ENCODE data around the gene PMFBP1. TPM values are rescaled to one million over a fixed set of nuclear protein-coding genes. Genes with fewer than 3 reads are reported as not detected.
"Not testable (repeated sequence)": the region's sequence is repeated elsewhere in the genome, so short reads cannot be mapped to it uniquely, and the experiment has no call there.

The PMFBP1 gene
- polyA plus RNA-seq, 2 donors: 0.46 to 0.88 TPM

- Histone ChIP-seq H3K4me3 (ENCODE audit: low read depth in 1 of 2, low read length in 2 of 2) (no peak overlapping the region), H3K27ac (ENCODE audit: low read depth in 2 of 2, low read length in 1 of 2) (no peak overlapping the region), H3K36me3 (ENCODE audit: control insufficient read depth in 2 of 2, insufficient read depth in 2 of 2, low read length in 1 of 2) (peaks cover 8 to 16% of the 10 kb centered on the region in 2 donors), H3K4me1 (ENCODE audit: control insufficient read depth in 2 of 2, insufficient read depth in 2 of 2, low read length in 1 of 2) (peaks cover 0 to 1% of the 10 kb centered on the region in 2 donors), H3K27me3 (ENCODE audit: control insufficient read depth in 1 of 2, insufficient read depth in 2 of 2, low read length in 2 of 2) (no peaks in the 10 kb centered on the region), H3K9me3 (ENCODE audit: control insufficient read depth in 2 of 2, insufficient read depth in 1 of 2, low read depth in 1 of 2, low read length in 1 of 2) (peaks cover 0 to 10% of the 10 kb centered on the region in 2 donors)
- 49 to 64% methylated on average over 3 of the region's 3 CpGs for WGBS, 2 donors
These were observed 88.1 kb downstream of the PMFBP1 start for GRCh38 chr16:72083778-72084404.

GRCh38 chr16:72076991-72077706 is 94.8 kb downstream of the PMFBP1 start:
- WGBS, 2 donors: 96 to 97% methylated on average over 2 of the region's 5 CpGs
- H3K36me3 ChIP-seq (ENCODE audit: control insufficient read depth in 2 of 2, insufficient read depth in 2 of 2, low read length in 1 of 2): not testable (repeated sequence)

GRCh38 chr16:72075067-72075466 is 96.9 kb downstream of the PMFBP1 start:
- WGBS, 2 donors: 71 to 75% methylated on average over 2 of the region's 6 CpGs

More at GRCh38 chr16:72076991-72077706, 94.8 kb downstream of the PMFBP1 start:
- not testable (repeated sequence) for H3K4me1 ChIP-seq (ENCODE audit: control insufficient read depth in 2 of 2, insufficient read depth in 2 of 2, low read length in 1 of 2); H3K4me3 ChIP-seq (ENCODE audit: low read depth in 1 of 2, low read length in 2 of 2); H3K27ac ChIP-seq (ENCODE audit: low read depth in 2 of 2, low read length in 1 of 2); H3K9me3 ChIP-seq (ENCODE audit: control insufficient read depth in 2 of 2, insufficient read depth in 1 of 2, low read depth in 1 of 2, low read length in 1 of 2); H3K27me3 ChIP-seq (ENCODE audit: control insufficient read depth in 1 of 2, insufficient read depth in 2 of 2, low read length in 2 of 2)

GRCh38 chr16:72073560-72074230 is 98.3 kb downstream of the PMFBP1 start:
- H3K4me3 ChIP-seq (ENCODE audit: low read depth in 1 of 2, low read length in 2 of 2): no peak overlapping the region
- no peaks in the 10 kb centered on the region for H3K4me1 ChIP-seq (ENCODE audit: control insufficient read depth in 2 of 2, insufficient read depth in 2 of 2, low read length in 1 of 2)
- WGBS, 2 donors: 72 to 76% methylated on average over 8 of the region's 8 CpGs
- no peaks in the 10 kb centered on the region for H3K9me3 ChIP-seq (ENCODE audit: control insufficient read depth in 2 of 2, insufficient read depth in 1 of 2, low read depth in 1 of 2, low read length in 1 of 2)
- H3K27ac ChIP-seq (ENCODE audit: low read depth in 2 of 2, low read length in 1 of 2): no peak overlapping the region
- no peaks in the 10 kb centered on the region for H3K27me3 ChIP-seq (ENCODE audit: control insufficient read depth in 1 of 2, insufficient read depth in 2 of 2, low read length in 2 of 2)
- H3K36me3 ChIP-seq (ENCODE audit: control insufficient read depth in 2 of 2, insufficient read depth in 2 of 2, low read length in 1 of 2): peaks cover 2 to 6% of the 10 kb centered on the region in 2 donors

More at GRCh38 chr16:72075067-72075466, 96.9 kb downstream of the PMFBP1 start:
- not testable (repeated sequence) for H3K4me3 ChIP-seq (ENCODE audit: low read depth in 1 of 2, low read length in 2 of 2); H3K36me3 ChIP-seq (ENCODE audit: control insufficient read depth in 2 of 2, insufficient read depth in 2 of 2, low read length in 1 of 2); H3K9me3 ChIP-seq (ENCODE audit: control insufficient read depth in 2 of 2, insufficient read depth in 1 of 2, low read depth in 1 of 2, low read length in 1 of 2); H3K27ac ChIP-seq (ENCODE audit: low read depth in 2 of 2, low read length in 1 of 2); H3K4me1 ChIP-seq (ENCODE audit: control insufficient read depth in 2 of 2, insufficient read depth in 2 of 2, low read length in 1 of 2); H3K27me3 ChIP-seq (ENCODE audit: control insufficient read depth in 1 of 2, insufficient read depth in 2 of 2, low read length in 2 of 2)

- H3K4me1 ChIP-seq (ENCODE audit: control insufficient read depth in 2 of 2, insufficient read depth in 2 of 2, low read length in 1 of 2): no peaks in the 10 kb centered on the region
- H3K4me3 ChIP-seq (ENCODE audit: low read depth in 1 of 2, low read length in 2 of 2): no peak overlapping the region
- H3K9me3 ChIP-seq (ENCODE audit: control insufficient read depth in 2 of 2, insufficient read depth in 1 of 2, low read depth in 1 of 2, low read length in 1 of 2): no peaks in the 10 kb centered on the region
- peaks cover 0 to 3% of the 10 kb centered on the region in 2 donors for H3K36me3 ChIP-seq (ENCODE audit: control insufficient read depth in 2 of 2, insufficient read depth in 2 of 2, low read length in 1 of 2)
- H3K27me3 ChIP-seq (ENCODE audit: control insufficient read depth in 1 of 2, insufficient read depth in 2 of 2, low read length in 2 of 2): no peaks in the 10 kb centered on the region
- 45 to 59% methylated on average over 12 of the region's 12 CpGs for WGBS, 2 donors
- H3K27ac ChIP-seq (ENCODE audit: low read depth in 2 of 2, low read length in 1 of 2): no peak overlapping the region
These were observed 99.2 kb downstream of the PMFBP1 start for GRCh38 chr16:72072514-72073342.

Other genes with a start within 250 kb of the PMFBP1 start
- under 1 TPM in 1 of 2 donors, not detected in 1; 0.01 TPM for gene PKD1L3, start 171.8 kb downstream of the PMFBP1 start, polyA plus RNA-seq
- 1 to 10 TPM; 3.1 to 5.6 TPM for gene DHODH, start 163.4 kb downstream of the PMFBP1 start, polyA plus RNA-seq
- gene HP, start 117.7 kb downstream of the PMFBP1 start, polyA plus RNA-seq: under 1 TPM; 0.27 to 0.29 TPM
- gene HPR, start 108.9 kb downstream of the PMFBP1 start, polyA plus RNA-seq: under 1 TPM; 0.14 to 0.16 TPM
- gene TXNL4B, start 78.5 kb downstream of the PMFBP1 start, polyA plus RNA-seq: 1 to 10 TPM; 4.5 to 6.0 TPM
- gene DHX38, start 78.3 kb downstream of the PMFBP1 start, polyA plus RNA-seq: 10 to 100 TPM; 33.7 to 39.6 TPM